Measurements from ENCODE around the gene SCAANT1.

The SCAANT1 gene

GRCh38 chr3:63876260-63876659, 35.9 kb downstream of the SCAANT1 start:
- Histone ChIP-seq H3K4me3 (ENCODE audit: low read length) (no peak overlapping the region), H3K27me3 (ENCODE audit: control insufficient read depth, insufficient read depth, low read length) (no peaks in the 10 kb centered on the region), H3K36me3 (ENCODE audit: control insufficient read depth, insufficient read depth, low read length) (no peaks in the 10 kb centered on the region), H3K27ac (ENCODE audit: low read length) (no peak overlapping the region), H3K9me3 (ENCODE audit: control insufficient read depth, insufficient read depth, low read length) (no peaks in the 10 kb centered on the region), H3K4me1 (ENCODE audit: control insufficient read depth, insufficient read depth, low read length) (peaks cover 1% of the 10 kb centered on the region; the same call in 1 of the 2 replicates)
- no peak for DNase-seq (ENCODE audit: low read depth, low spot score)
- no CpG with 5 or more reads among the region's 3 CpGs for WGBS (ENCODE audit: insufficient coverage, insufficient read length)

DNA sequence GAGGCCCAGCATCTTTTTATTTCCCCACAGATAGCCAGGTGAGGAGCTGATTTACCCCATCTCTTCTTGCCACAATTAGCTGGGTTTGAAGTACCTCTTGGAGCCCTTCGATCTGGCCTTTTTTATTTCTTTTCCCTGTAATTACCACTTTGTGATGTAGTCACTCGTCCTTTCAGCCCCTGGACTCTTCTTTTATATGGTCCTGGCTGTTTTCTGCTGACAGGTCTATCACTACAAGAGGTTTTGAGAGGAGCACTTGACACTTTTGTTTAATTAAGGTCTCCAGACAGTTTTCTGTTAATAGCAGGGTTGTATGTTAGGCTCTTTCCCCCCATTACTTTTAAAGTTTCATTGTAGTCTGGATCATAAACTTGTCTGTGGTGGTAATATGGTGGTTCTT, 36.7 kb downstream of the SCAANT1 start:
- no CpG with 5 or more reads among the region's 2 CpGs for WGBS (ENCODE audit: insufficient coverage, insufficient read length)
- H3K36me3 ChIP-seq (ENCODE audit: control insufficient read depth, insufficient read depth, low read length): no peaks in the 10 kb centered on the region
- peaks cover 1% of the 10 kb centered on the region; the same call in 1 of the 2 replicates for H3K4me1 ChIP-seq (ENCODE audit: control insufficient read depth, insufficient read depth, low read length)
- H3K4me3 ChIP-seq (ENCODE audit: low read length): no peak overlapping the region
- no peak overlapping the region for H3K27ac ChIP-seq (ENCODE audit: low read length)
- H3K9me3 ChIP-seq (ENCODE audit: control insufficient read depth, insufficient read depth, low read length): no peaks in the 10 kb centered on the region
- DNase-seq (ENCODE audit: low read depth, low spot score): no peak
- no peaks in the 10 kb centered on the region for H3K27me3 ChIP-seq (ENCODE audit: control insufficient read depth, insufficient read depth, low read length)

GRCh38 chr3:63874769-63875168, 37.4 kb downstream of the SCAANT1 start:
- no peak for DNase-seq (ENCODE audit: low read depth, low spot score)
- H3K4me3 ChIP-seq (ENCODE audit: low read length): no peak overlapping the region
- H3K27ac ChIP-seq (ENCODE audit: low read length): no peak overlapping the region
- no peaks in the 10 kb centered on the region for H3K36me3 ChIP-seq (ENCODE audit: control insufficient read depth, insufficient read depth, low read length)
- no peaks in the 10 kb centered on the region for H3K9me3 ChIP-seq (ENCODE audit: control insufficient read depth, insufficient read depth, low read length)
- no CpG with 5 or more reads among the region's 3 CpGs for WGBS (ENCODE audit: insufficient coverage, insufficient read length)
- H3K4me1 ChIP-seq (ENCODE audit: control insufficient read depth, insufficient read depth, low read length): peaks cover 1% of the 10 kb centered on the region; the same call in 1 of the 2 replicates
- no peaks in the 10 kb centered on the region for H3K27me3 ChIP-seq (ENCODE audit: control insufficient read depth, insufficient read depth, low read length)

GRCh38 chr3:63872135-63872924, 39.9 kb downstream of the SCAANT1 start:
- 0 out of 2 replicates have a peak, but pooled peaks cover 1% of the 10 kb centered on the region for H3K4me1 ChIP-seq (ENCODE audit: control insufficient read depth, insufficient read depth, low read length)
- H3K27me3 ChIP-seq (ENCODE audit: control insufficient read depth, insufficient read depth, low read length): no peaks in the 10 kb centered on the region
- H3K9me3 ChIP-seq (ENCODE audit: control insufficient read depth, insufficient read depth, low read length): no peaks in the 10 kb centered on the region
- H3K36me3 ChIP-seq (ENCODE audit: control insufficient read depth, insufficient read depth, low read length): no peaks in the 10 kb centered on the region
- no peak for DNase-seq (ENCODE audit: low read depth, low spot score)
- H3K27ac ChIP-seq (ENCODE audit: low read length): no peak overlapping the region
- H3K4me3 ChIP-seq (ENCODE audit: low read length): no peak overlapping the region
- no CpG with 5 or more reads among the region's 2 CpGs for WGBS (ENCODE audit: insufficient coverage, insufficient read length)

GRCh38 chr3:63870615-63871005, 41.6 kb downstream of the SCAANT1 start:
- no CpG with 5 or more reads among the region's 2 CpGs for WGBS (ENCODE audit: insufficient coverage, insufficient read length)
- H3K9me3 ChIP-seq (ENCODE audit: control insufficient read depth, insufficient read depth, low read length): no peaks in the 10 kb centered on the region

DNA sequence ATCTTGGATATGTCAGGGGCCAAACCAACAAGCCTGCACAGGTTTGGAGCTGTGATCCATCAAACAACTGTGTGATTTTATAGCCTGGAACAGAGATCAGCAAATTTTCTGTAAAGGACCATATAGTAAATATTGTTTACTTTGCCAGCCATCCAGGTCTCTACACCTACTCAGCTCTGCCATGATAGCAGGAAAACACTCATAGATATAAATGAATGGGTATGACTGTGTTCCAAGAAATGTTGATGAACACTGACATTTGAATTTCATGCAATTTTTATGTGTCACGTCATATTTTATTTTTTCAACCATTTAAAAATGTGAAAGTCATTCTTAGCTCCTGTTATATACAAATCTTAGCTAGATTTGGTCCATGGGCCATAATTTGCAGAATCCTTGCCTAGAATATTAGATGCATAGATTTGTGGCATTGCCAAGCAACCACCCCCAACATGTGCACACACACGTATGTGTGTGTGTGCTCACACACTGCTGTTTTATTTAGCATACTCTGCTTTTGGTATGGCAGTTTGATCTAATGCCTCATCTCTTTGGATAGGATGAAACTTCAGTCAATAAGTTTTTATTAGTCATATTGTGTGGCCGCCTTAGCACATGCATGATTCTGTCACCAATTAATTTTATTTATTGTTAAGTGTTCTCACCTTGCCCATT, 42.1 kb downstream of the SCAANT1 start:
- Histone ChIP-seq H3K27ac (ENCODE audit: low read length) (no peak overlapping the region), H3K9me3 (ENCODE audit: control insufficient read depth, insufficient read depth, low read length) (no peaks in the 10 kb centered on the region), H3K36me3 (ENCODE audit: control insufficient read depth, insufficient read depth, low read length) (no peaks in the 10 kb centered on the region), H3K4me1 (ENCODE audit: control insufficient read depth, insufficient read depth, low read length) (0 out of 2 replicates have a peak, but pooled peaks cover 1% of the 10 kb centered on the region), H3K4me3 (ENCODE audit: low read length) (no peak overlapping the region), H3K27me3 (ENCODE audit: control insufficient read depth, insufficient read depth, low read length) (no peaks in the 10 kb centered on the region)
- DNase-seq (ENCODE audit: low read depth, low spot score): no peak
- WGBS (ENCODE audit: insufficient coverage, insufficient read length): no CpG with 5 or more reads among the region's 3 CpGs

More at GRCh38 chr3:63870615-63871005, 41.6 kb downstream of the SCAANT1 start:
- Histone ChIP-seq H3K27me3 (ENCODE audit: control insufficient read depth, insufficient read depth, low read length) (no peaks in the 10 kb centered on the region), H3K4me3 (ENCODE audit: low read length) (no peak overlapping the region), H3K27ac (ENCODE audit: low read length) (no peak overlapping the region), H3K4me1 (ENCODE audit: control insufficient read depth, insufficient read depth, low read length) (0 out of 2 replicates have a peak, but pooled peaks cover 1% of the 10 kb centered on the region), H3K36me3 (ENCODE audit: control insufficient read depth, insufficient read depth, low read length) (no peaks in the 10 kb centered on the region)
- no peak for DNase-seq (ENCODE audit: low read depth, low spot score)

- no CpG with 5 or more reads among the region's 1 CpG for WGBS (ENCODE audit: insufficient coverage, insufficient read length)
- no peak overlapping the region for H3K4me3 ChIP-seq (ENCODE audit: low read length)
- H3K36me3 ChIP-seq (ENCODE audit: control insufficient read depth, insufficient read depth, low read length): no peaks in the 10 kb centered on the region
- no peaks in the 10 kb centered on the region for H3K9me3 ChIP-seq (ENCODE audit: control insufficient read depth, insufficient read depth, low read length)
- H3K4me1 ChIP-seq (ENCODE audit: control insufficient read depth, insufficient read depth, low read length): peaks cover 2% of the 10 kb centered on the region; the same call in 1 of the 2 replicates
- no peak for DNase-seq (ENCODE audit: low read depth, low spot score)
- no peaks in the 10 kb centered on the region for H3K27me3 ChIP-seq (ENCODE audit: control insufficient read depth, insufficient read depth, low read length)
- no peak overlapping the region for H3K27ac ChIP-seq (ENCODE audit: low read length)
These were observed 45.0 kb downstream of the SCAANT1 start for GRCh38 chr3:63867225-63867624.

DNA sequence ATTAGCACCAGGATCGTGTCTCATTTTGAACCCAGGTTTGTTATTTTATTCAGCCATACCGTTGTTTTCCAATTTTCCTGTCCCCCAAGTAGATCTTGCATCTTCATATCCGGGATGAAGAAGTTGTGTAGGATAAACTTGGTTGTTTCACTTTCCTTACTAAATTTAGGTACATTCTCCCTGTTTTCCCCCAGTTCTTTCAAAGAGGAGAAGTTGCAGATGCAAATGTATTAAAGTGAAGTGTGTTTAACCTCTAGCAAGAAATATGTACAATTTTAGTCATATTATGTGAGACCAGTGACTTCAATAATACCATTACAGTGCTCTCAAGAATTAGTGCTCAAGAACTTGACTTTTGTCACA, 47.2 kb downstream of the SCAANT1 start:
- Histone ChIP-seq H3K36me3 (ENCODE audit: control insufficient read depth, insufficient read depth, low read length) (no peaks in the 10 kb centered on the region), H3K27ac (ENCODE audit: low read length) (no peak overlapping the region), H3K4me3 (ENCODE audit: low read length) (peak overlapping the region; percentile 94; the same call in 1 of the 2 replicates), H3K27me3 (ENCODE audit: control insufficient read depth, insufficient read depth, low read length) (no peaks in the 10 kb centered on the region), H3K9me3 (ENCODE audit: control insufficient read depth, insufficient read depth, low read length) (no peaks in the 10 kb centered on the region), H3K4me1 (ENCODE audit: control insufficient read depth, insufficient read depth, low read length) (peaks cover 4% of the 10 kb centered on the region; the same call in 1 of the 2 replicates)
- WGBS (ENCODE audit: insufficient coverage, insufficient read length): no CpG with 5 or more reads among the region's 3 CpGs
- no peak for DNase-seq (ENCODE audit: low read depth, low spot score)

DNA sequence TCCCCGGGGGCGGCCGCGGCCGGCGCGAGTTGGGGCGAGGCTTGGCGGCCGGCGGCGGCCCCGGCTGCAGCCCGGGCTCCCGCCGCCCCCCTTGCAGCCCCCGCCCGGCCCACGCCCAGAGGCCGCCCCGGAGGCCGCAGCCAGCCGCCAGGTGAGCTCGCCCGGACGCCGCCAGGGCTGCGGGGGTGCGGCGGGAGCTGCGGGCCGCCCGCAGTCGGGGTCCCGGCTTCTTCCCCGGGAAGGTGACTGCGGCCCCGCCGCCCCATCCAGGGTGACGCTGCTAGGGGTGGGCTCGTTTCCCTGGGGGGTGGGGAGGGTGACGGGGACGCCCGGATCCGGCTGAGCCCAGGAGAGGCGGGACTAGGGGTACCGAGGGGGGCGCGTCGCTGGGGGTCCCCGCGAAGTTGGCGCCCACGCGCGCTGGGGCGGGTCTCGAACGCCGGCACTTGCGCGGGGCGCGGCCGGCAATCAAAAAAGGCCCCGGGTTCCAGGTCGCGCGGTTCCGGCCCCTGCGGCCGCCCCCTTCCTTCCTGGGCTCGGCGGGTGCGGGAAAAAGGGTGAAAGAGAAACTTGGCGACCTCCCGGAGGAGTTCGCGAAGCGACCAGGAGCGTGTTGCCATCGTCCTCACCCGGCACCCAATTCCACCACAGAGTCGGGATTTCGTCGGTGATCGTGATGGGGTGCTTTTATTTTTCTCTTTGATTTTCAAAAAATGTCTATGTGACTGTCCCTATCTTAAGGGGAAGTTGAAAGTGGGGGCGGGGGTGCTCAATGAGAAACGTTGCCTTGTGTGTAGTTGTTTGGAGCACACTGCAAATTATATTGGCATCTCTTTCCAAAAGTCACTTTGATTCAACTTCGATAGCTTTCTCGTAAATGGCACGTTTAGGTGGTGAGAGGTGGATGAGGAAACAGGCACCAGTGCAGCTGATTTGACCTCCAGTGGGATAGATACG, 47.9 kb downstream of the SCAANT1 start:
- H3K36me3 ChIP-seq (ENCODE audit: control insufficient read depth, insufficient read depth, low read length): no peaks in the 10 kb centered on the region
- no peaks in the 10 kb centered on the region for H3K27me3 ChIP-seq (ENCODE audit: control insufficient read depth, insufficient read depth, low read length)
- no peaks in the 10 kb centered on the region for H3K9me3 ChIP-seq (ENCODE audit: control insufficient read depth, insufficient read depth, low read length)
- H3K27ac ChIP-seq (ENCODE audit: low read length): no peak overlapping the region
- no CpG with 5 or more reads among the region's 93 CpGs for WGBS (ENCODE audit: insufficient coverage, insufficient read length)
- H3K4me3 ChIP-seq (ENCODE audit: low read length): peak overlapping the region; percentile 94
- peaks cover 4% of the 10 kb centered on the region; the same call in 1 of the 2 replicates for H3K4me1 ChIP-seq (ENCODE audit: control insufficient read depth, insufficient read depth, low read length)
- DNase-seq (ENCODE audit: low read depth, low spot score): no peak

Data from iPS DF 6.9 (cell line).